Measurements from ENCODE around the gene POU2F1.

POU2F1 gene

GRCh38 chr1:167369175-167369574 is 148.5 kb downstream of the POU2F1 start:
- TF ChIP-seq WT1 (tag by site-specific recombination; IDR thresholded peaks at IDR 0.05) (no peak), ZNF473 (tag by site-specific recombination; IDR thresholded peaks at IDR 0.05) (no peak), ZNF2 (tag by site-specific recombination; IDR thresholded peaks at IDR 0.05) (no peak), PRDM10 (tag by site-specific recombination; IDR thresholded peaks at IDR 0.05) (no peak), ZNF221 (tag by site-specific recombination; IDR thresholded peaks at IDR 0.05; ENCODE audit: borderline replicate concordance) (no peak), ZNF747 (tag by site-specific recombination; IDR thresholded peaks at IDR 0.05) (no peak), ZNF549 (tag by site-specific recombination; IDR thresholded peaks at IDR 0.05) (no peak), ZNF391 (tag by site-specific recombination; IDR thresholded peaks at IDR 0.05; ENCODE audit: borderline replicate concordance, low read depth) (no peak)
- ChIA-PET POLR2A (no interaction called here), CTCF (interaction anchor here (0.5 to 1.2 kb wide), 4 partner anchors 11 to 302 kb away, joined by 3 to 4 read pairs (median 4); no protein-coding TSS in a partner anchor)

GRCh38 chr1:167369933-167370332 is 149.2 kb downstream of the POU2F1 start:
- Histone ChIP-seq H3K4me1 (ENCODE audit: control insufficient read depth, insufficient read depth, low read length) (no peaks in the 10 kb centered on the region), H3K4me3 (ENCODE audit: low read depth, low read length) (no peak overlapping the region), H3K36me3 (ENCODE audit: control insufficient read depth in 2 of 2, insufficient read depth in 1 of 2, low read length in 2 of 2) (no peaks in the 10 kb centered on the region), H3K9me3 (ENCODE audit: control insufficient read depth, insufficient read depth, low read depth, low read length) (no peaks in the 10 kb centered on the region), H3K27ac (ENCODE audit: extremely low read depth, low read depth, low read length) (no peak overlapping the region)
- TF ChIP-seq FEZF1 (tag by site-specific recombination; IDR thresholded peaks at IDR 0.05), result no peak
- TF ChIP-seq ZNF600 (tag by site-specific recombination; IDR thresholded peaks at IDR 0.05), result no peak
- no peak for TF ChIP-seq ZNF585B (tag by site-specific recombination; IDR thresholded peaks at IDR 0.05)
- TF ChIP-seq ZNF830 (tag by site-specific recombination; IDR thresholded peaks at IDR 0.05; ENCODE audit: low read depth), result no peak
- no peak for TF ChIP-seq ZBTB7A (tag by site-specific recombination; IDR thresholded peaks at IDR 0.05; ENCODE audit: low read depth)
- no peak for TF ChIP-seq ZNF292 (tag by site-specific recombination; IDR thresholded peaks at IDR 0.05; ENCODE audit: borderline replicate concordance, low read depth)
- no peak for TF ChIP-seq ZNF24 (tag by site-specific recombination; IDR thresholded peaks at IDR 0.05)
- TF ChIP-seq OVOL3 (tag by site-specific recombination; IDR thresholded peaks at IDR 0.05), result no peak
- TF ChIP-seq ZNF571 (tag by site-specific recombination; IDR thresholded peaks at IDR 0.05), result no peak
- no peak for TF ChIP-seq ZNF274 (IDR thresholded peaks at IDR 0.05; ENCODE audit: low read length)
- TF ChIP-seq ZNF274 (tag by site-specific recombination; IDR thresholded peaks at IDR 0.05; ENCODE audit: borderline replicate concordance), result no peak
- TF ChIP-seq ZBTB17 (tag by site-specific recombination; IDR thresholded peaks at IDR 0.05), result no peak
- no peak for TF ChIP-seq ZNF138 (tag by site-specific recombination; IDR thresholded peaks at IDR 0.05; ENCODE audit: borderline replicate concordance)
- TF ChIP-seq HIC1 (tag by site-specific recombination; IDR thresholded peaks at IDR 0.05), result no peak
- no peak for TF ChIP-seq ZSCAN23 (tag by site-specific recombination; IDR thresholded peaks at IDR 0.05)
- TF ChIP-seq ZNF629 (tag by site-specific recombination; IDR thresholded peaks at IDR 0.05), result no peak
- TF ChIP-seq ZNF132 (tag by site-specific recombination; IDR thresholded peaks at IDR 0.05; ENCODE audit: borderline replicate concordance), result no peak
- no peak for TF ChIP-seq ZFP3 (tag by site-specific recombination; IDR thresholded peaks at IDR 0.05; ENCODE audit: low read depth)
- no peak for TF ChIP-seq ZNF707 (tag by site-specific recombination; IDR thresholded peaks at IDR 0.05)
- TF ChIP-seq ZNF514 (tag by site-specific recombination; IDR thresholded peaks at IDR 0.05), result no peak
- POLR2A ChIA-PET, result no interaction called here
- CTCF ChIA-PET, result interaction anchor here (0.6 to 1.2 kb wide), 3 partner anchors 11 to 170 kb away, joined by 3 to 4 read pairs (median 4); no protein-coding TSS in a partner anchor

More at GRCh38 chr1:167369175-167369574, 148.5 kb downstream of the POU2F1 start:
- no peak overlapping the region for H3K27ac ChIP-seq (ENCODE audit: extremely low read depth, low read depth, low read length)
- no peaks in the 10 kb centered on the region for H3K36me3 ChIP-seq (ENCODE audit: control insufficient read depth in 2 of 2, insufficient read depth in 1 of 2, low read length in 2 of 2)
- no peaks in the 10 kb centered on the region for H3K4me1 ChIP-seq (ENCODE audit: control insufficient read depth, insufficient read depth, low read length)
- H3K4me3 ChIP-seq (ENCODE audit: low read depth, low read length), result no peak overlapping the region
- H3K9me3 ChIP-seq (ENCODE audit: control insufficient read depth, insufficient read depth, low read depth, low read length), result no peaks in the 10 kb centered on the region

Data from HEK293 (cell line).